Neutrophil (primary cell): Measurements from ENCODE around the gene STUB1.

Experiments
- H3K27ac ChIP-seq: fragments of 200-600 bp; sonication (generic); 2 replicates; pipeline ENCODE4 v1.5.1; 2016; ENCODE audit warnings: mild to moderate bottlenecking, moderate library complexity
- H3K27me3 ChIP-seq: fragments of 200-600 bp; sonication (generic); 2 replicates; pipeline ENCODE4 v1.6.0; 2016; ENCODE audit warnings: mild to moderate bottlenecking
- H3K36me3 ChIP-seq: fragments of 200-600 bp; sonication (generic); 2 replicates; pipeline ENCODE4 v1.5.1; 2017
- H3K4me1 ChIP-seq, 2 experiments: fragments of 200-600 bp in 1 of 2; sonication (generic) in 1 of 2; 1 replicate in 1 of 2; 2 replicates in 1 of 2; pipeline versions ENCODE4 v1.5.1 to v1.6.1; 2013 to 2016; ENCODE audit warnings: low read depth in 1 of 2, low read length in 1 of 2, mild to moderate bottlenecking in 1 of 2, moderate library complexity in 1 of 2; ENCODE audit not compliant: control insufficient read depth in 1 of 2, insufficient read depth in 1 of 2
- H3K4me3 ChIP-seq, 2 experiments: fragments of 200-600 bp in 1 of 2; sonication (generic) in 1 of 2; 1 replicate in 1 of 2; 2 replicates in 1 of 2; pipeline ENCODE4 v1.5.1; 2013 to 2016; ENCODE audit warnings: low read depth in 1 of 2, low read length in 1 of 2, mild to moderate bottlenecking in 1 of 2, moderate library complexity in 1 of 2
- H3K9me3 ChIP-seq: fragments of 200-600 bp; sonication (generic); 2 replicates; pipeline ENCODE4 v1.5.1; 2016
- TF ChIP-seq, protein P1 (sequence below): fragments of 200-600 bp; sonication (generic); IDR thresholded peaks from 2 replicates; pipeline ENCODE4 v1.5.1; 2016; ENCODE audit warnings: antibody characterized with exemption

The STUB1 gene

GRCh38 chr16:642189-643049, 37.8 kb upstream of the STUB1 start:
- no peaks in the 10 kb centered on the region for H3K9me3 ChIP-seq
- no peaks in the 10 kb centered on the region for H3K27me3 ChIP-seq
- H3K4me1 ChIP-seq, result peaks cover 27 to 33% of the 10 kb centered on the region in 2 experiments
- no peaks in the 10 kb centered on the region for H3K36me3 ChIP-seq
- TF ChIP-seq, protein P1, sequence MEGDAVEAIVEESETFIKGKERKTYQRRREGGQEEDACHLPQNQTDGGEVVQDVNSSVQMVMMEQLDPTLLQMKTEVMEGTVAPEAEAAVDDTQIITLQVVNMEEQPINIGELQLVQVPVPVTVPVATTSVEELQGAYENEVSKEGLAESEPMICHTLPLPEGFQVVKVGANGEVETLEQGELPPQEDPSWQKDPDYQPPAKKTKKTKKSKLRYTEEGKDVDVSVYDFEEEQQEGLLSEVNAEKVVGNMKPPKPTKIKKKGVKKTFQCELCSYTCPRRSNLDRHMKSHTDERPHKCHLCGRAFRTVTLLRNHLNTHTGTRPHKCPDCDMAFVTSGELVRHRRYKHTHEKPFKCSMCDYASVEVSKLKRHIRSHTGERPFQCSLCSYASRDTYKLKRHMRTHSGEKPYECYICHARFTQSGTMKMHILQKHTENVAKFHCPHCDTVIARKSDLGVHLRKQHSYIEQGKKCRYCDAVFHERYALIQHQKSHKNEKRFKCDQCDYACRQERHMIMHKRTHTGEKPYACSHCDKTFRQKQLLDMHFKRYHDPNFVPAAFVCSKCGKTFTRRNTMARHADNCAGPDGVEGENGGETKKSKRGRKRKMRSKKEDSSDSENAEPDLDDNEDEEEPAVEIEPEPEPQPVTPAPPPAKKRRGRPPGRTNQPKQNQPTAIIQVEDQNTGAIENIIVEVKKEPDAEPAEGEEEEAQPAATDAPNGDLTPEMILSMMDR, result no peak
- H3K4me3 ChIP-seq, result peak overlapping the region; percentile 66 to 67
- peak overlapping the region; percentile 89 for H3K27ac ChIP-seq

- TF ChIP-seq, protein P1, result no peak
- H3K27me3 ChIP-seq, result no peaks in the 10 kb centered on the region
- peaks cover 26 to 36% of the 10 kb centered on the region in 2 experiments for H3K4me1 ChIP-seq
- H3K9me3 ChIP-seq, result no peaks in the 10 kb centered on the region
- H3K4me3 ChIP-seq, result peak overlapping the region; percentile 66 to 67
- no peaks in the 10 kb centered on the region for H3K36me3 ChIP-seq
- H3K27ac ChIP-seq, result peak overlapping the region; percentile 89
These were observed 37.2 kb upstream of the STUB1 start for GRCh38 chr16:643050-643368.

GRCh38 chr16:644556-644955, 35.7 kb upstream of the STUB1 start:
- H3K4me1 ChIP-seq, result peaks cover 39 to 52% of the 10 kb centered on the region in 2 experiments
- TF ChIP-seq, protein P1, result no peak
- H3K4me3 ChIP-seq, result no peak overlapping the region
- H3K36me3 ChIP-seq, result no peaks in the 10 kb centered on the region
- no peak overlapping the region for H3K27ac ChIP-seq
- H3K9me3 ChIP-seq, result no peaks in the 10 kb centered on the region
- H3K27me3 ChIP-seq, result no peaks in the 10 kb centered on the region

DNA sequence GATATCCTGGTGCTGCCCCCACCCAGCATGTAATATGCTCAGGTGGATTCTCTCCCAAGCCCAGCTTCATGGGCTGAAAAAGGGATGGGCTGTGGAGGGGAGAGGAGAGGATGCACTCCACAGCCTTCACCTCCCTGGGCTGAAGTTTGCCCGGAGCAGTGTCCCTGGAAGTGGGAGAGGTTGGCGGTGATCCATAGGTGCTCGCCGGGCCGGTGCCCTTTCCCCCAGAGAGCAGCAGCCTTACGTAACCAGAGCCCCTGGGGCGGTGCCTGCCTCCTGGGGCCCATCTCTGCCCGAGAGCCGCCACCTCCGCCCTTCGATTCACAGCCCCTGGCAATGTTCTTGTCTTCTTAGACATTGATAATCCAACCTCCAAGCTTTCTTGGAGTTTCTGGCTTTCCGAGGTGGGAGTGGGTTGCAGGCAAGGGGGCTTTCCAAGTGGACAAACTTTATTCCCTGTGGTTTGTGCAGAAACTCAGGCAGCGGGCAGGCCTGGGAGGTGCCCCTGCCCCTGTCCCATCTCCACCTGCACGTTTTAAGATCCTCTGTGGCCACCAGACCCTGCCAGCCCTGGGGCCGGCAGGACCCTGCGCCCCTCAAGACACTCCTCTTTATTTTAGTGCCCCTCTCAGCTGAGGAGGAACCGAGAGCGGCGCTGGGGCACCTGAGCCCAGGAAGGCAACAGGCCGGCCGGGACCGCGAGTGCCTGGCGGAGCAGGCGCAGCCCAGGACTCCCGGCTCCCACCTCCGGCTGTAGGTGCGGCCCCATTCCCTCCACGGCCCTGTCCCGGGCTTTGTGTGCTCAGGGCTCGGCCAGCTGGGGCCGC, 34.1 kb upstream of the STUB1 start:
- H3K4me3 ChIP-seq, result no peak overlapping the region
- no peaks in the 10 kb centered on the region for H3K9me3 ChIP-seq
- H3K4me1 ChIP-seq, result peaks cover 43 to 56% of the 10 kb centered on the region in 2 experiments
- H3K27ac ChIP-seq, result no peak overlapping the region
- TF ChIP-seq, protein P1, result no peak
- no peaks in the 10 kb centered on the region for H3K27me3 ChIP-seq
- H3K36me3 ChIP-seq, result no peaks in the 10 kb centered on the region

GRCh38 chr16:646679-647172, 33.5 kb upstream of the STUB1 start:
- Histone ChIP-seq H3K27ac (no peak overlapping the region), H3K9me3 (no peaks in the 10 kb centered on the region), H3K27me3 (no peaks in the 10 kb centered on the region), H3K36me3 (no peaks in the 10 kb centered on the region), H3K4me3 (no peak overlapping the region), H3K4me1 (peaks cover 38 to 50% of the 10 kb centered on the region in 2 experiments)
- TF ChIP-seq, protein P1, result no peak
